AG04449 (cell line): Measurements from ENCODE around the gene NCKAP5L.

Experiments used
- CTCF ChIA-PET: fragments of 350-600 bp; formaldehyde crosslinking; extraction: SDS; loops from one replicate; lab custom pipeline; 2021; ENCODE audit warnings: antibody characterized with exemption; lab: Yijun Ruan, JAX
- POLR2A ChIA-PET: fragments of 400-600, 350-600 bp; formaldehyde crosslinking; extraction: SDS; loops from one replicate; lab custom pipeline; 2020; ENCODE audit warnings: antibody characterized with exemption, inconsistent platforms; lab: Yijun Ruan, JAX
- DNase-seq: peaks from one replicate; pipeline ENCODE4 v3.0.0-alpha.2; 2010; ENCODE audit warnings: low read depth, low spot score
- H3K4me3 ChIP-seq: 2 replicates; pipeline ENCODE4 v1.5.1; 2011; ENCODE audit warnings: low read depth, mild to moderate bottlenecking, control low read depth, low read length
- CTCF ChIP-seq: IDR thresholded peaks from one replicate; pipeline ENCODE4 v1.5.1; 2011; ENCODE audit warnings: mild to moderate bottlenecking, moderate library complexity, low read length, control low read depth, inconsistent platforms; ENCODE audit not compliant: insufficient read depth; ENCODE audit errors: missing control alignments

Gene NCKAP5L

GRCh38 chr12:49811961-49812401 is 16.2 kb downstream of the NCKAP5L start:
- ChIA-PET CTCF (interaction anchor here (0.7 to 1.2 kb wide), 4 partner anchors 15 to 71 kb away, joined by 3 read pairs; partner anchors contain the start of gene TMBIM6), POLR2A (no interaction called here)
- H3K4me3 ChIP-seq, result no peak overlapping the region
- no peak for TF ChIP-seq CTCF
- no peak for DNase-seq

DNA sequence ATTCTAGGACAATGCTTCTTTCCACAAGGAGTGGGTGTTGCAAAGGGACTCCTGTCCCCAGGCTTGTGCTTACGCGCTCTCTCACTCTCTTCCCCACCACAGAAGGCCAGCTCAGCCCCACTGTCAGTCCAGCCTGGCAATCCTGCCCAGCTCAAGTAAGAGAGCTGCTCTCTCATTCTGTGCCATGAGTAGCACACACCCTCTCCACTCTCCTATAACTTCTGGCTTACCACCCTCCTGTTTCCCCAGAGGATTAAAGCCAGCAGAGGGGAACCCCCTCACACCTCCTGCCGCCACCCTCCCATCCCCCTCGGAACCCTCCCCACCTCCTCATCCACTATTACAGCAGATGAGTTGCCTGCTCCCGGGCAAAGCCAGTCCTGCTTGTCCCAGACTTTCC is 17.1 kb downstream of the NCKAP5L start:
- CTCF ChIA-PET, result interaction anchor here (1.0 to 1.8 kb wide), 5 partner anchors 14 to 135 kb away, joined by 3 to 6 read pairs (median 5); partner anchors contain the start of gene TMBIM6
- DNase-seq, result no peak
- TF ChIP-seq CTCF, result no peak
- H3K4me3 ChIP-seq, result no peak overlapping the region
- POLR2A ChIA-PET, result no interaction called here

- CTCF ChIA-PET, result interaction anchor here (1.0 to 1.8 kb wide), 6 partner anchors 15 to 136 kb away, joined by 3 to 7 read pairs (median 5); no protein-coding TSS in a partner anchor
- H3K4me3 ChIP-seq, result no peak overlapping the region
These were observed 18.3 kb downstream of the NCKAP5L start for GRCh38 chr12:49809906-49810389.

DNA sequence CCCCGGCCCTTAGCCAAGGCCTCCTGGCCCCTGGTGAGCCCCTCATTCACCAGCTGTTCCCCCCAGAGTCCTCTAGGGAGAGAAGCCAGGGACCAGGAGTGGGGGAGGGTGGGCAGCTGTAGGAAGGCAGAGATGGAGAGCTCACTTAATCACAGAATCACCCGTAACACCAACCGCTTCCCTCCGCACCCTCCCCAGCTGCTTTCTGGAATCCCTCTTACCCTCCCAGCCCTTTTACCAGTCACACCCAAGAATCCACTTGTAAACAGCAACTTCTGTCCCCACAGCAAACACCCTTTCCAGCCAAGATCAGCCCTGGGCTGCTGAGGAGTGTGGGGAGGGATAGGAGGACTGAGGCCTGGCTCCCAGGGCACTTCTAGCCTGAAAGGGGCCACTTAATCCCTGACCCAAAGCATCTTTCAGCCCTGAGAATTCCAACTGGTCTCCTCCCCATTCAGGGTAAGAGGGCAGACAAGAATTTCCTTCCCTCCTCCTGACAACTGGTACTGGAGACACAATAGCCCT is 18.8 kb downstream of the NCKAP5L start:
- POLR2A ChIA-PET, result interaction anchor here (1.1 kb wide), 1 partner anchor 16 kb away, joined by 3 read pairs; no protein-coding TSS in a partner anchor
- no peak for TF ChIP-seq CTCF
- H3K4me3 ChIP-seq, result no peak overlapping the region
- CTCF ChIA-PET, result interaction anchor here (1.4 to 1.8 kb wide), 3 partner anchors 10 to 31 kb away, joined by 4 to 7 read pairs (median 6); no protein-coding TSS in a partner anchor
- no peak for DNase-seq

More at GRCh38 chr12:49809906-49810389, 18.3 kb downstream of the NCKAP5L start:
- no peak for TF ChIP-seq CTCF
- no peak for DNase-seq
- POLR2A ChIA-PET, result interaction anchor here (1.1 kb wide), 1 partner anchor 16 kb away, joined by 3 read pairs; no protein-coding TSS in a partner anchor

GRCh38 chr12:49808686-49809380 is 19.4 kb downstream of the NCKAP5L start:
- POLR2A ChIA-PET, result interaction anchor here (0.7 kb wide), 1 partner anchor 20 kb away, joined by 3 read pairs; no protein-coding TSS in a partner anchor
- no peak overlapping the region for H3K4me3 ChIP-seq
- CTCF ChIA-PET, result interaction anchor here (1.0 to 1.4 kb wide), 2 partner anchors 9 to 29 kb away, joined by 3 to 4 read pairs; no protein-coding TSS in a partner anchor
- TF ChIP-seq CTCF, result no peak
- DNase-seq, result no peak
